Hindlimb muscle (tissue), 1 donor: ENCODE data around the gene ADNP2. TPM values are rescaled to one million over a fixed set of nuclear protein-coding genes. Genes with fewer than 3 reads are reported as not detected.
"Not testable (repeated sequence)": the region's sequence is repeated elsewhere in the genome, so short reads cannot be mapped to it uniquely, and the experiment has no call there.

ENCODE experiments used
- DNase-seq: peaks from one replicate; pipeline ENCODE4 v3.0.0-alpha.2; 2013
- polyA plus RNA-seq: library from polyadenylated mRNA; unstranded; fragments of 120-200 nt; gene quantifications from one replicate; pipeline ENCODE4 v1.2.1, GENCODE V29; 2013; ENCODE audit not compliant: insufficient read length

The ADNP2 gene
- polyA plus RNA-seq, 1 donor: 10.3 TPM

DNA sequence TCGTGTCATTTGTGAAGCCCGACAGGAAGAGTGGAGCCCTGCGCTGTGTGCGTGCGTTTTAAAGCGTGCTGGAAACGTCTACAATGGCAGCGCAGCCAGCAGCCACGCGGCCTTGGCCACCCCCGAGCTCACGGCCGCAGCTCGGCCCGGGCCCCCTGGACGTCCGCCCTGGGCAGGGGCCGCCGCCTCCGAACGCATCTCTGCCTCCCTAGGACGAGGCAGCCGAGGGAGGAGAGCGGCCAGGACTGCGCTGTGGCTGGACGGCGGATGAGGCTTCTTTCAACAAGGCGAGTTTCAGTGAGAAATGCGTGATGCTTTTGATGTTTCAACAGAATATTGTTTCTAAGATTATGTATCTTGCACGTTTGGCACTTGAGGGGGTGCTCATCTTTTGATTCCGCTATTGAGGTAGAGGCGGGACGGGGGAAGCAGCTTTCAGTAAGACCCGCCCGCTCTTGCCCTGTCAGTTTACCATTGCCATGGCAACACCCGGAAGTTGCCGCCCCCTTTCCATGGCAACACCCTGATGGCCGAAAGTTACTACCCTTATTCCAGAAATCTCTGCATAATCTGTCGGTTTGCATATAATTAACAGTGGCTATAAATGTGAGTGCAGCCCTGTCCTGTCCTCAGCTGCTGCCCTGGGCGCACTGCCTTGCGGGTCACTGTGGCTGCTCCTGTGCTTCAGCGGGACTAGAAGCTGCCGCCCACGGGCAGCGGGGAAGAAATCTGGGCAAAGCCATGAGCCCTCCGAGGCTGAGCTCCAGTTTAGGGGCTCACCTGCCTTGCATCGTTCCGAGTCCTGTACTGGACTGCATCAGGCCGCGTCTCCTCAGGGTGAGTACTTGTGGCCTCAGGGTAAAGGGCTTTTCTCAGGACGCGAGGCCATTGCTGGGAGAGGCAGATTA is 38.6 kb downstream of the ADNP2 start:
- peak; percentile 90 for DNase-seq

- no peak for DNase-seq
These were observed 39.5 kb downstream of the ADNP2 start for GRCh38 chr18:80148326-80149199.

DNA sequence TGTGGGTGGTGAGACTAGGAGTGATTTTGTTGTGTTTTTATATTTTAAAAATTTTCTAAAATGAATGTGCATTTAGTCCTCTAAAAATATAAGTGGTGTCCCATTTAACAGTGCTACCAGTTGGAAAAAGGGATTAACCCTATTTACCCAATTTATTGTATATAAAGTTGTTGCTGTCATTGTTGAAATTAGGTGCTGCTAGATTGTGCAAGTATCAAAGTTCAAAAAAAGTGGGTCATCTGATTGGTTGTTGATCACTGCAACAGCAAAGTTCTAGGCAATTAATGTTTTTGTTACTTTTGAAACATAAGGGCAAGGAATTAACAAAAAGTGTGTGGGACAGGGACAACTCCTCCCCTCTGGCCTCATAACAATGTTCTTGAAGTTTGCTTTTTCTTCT is 40.6 kb downstream of the ADNP2 start:
- no peak for DNase-seq

DNA sequence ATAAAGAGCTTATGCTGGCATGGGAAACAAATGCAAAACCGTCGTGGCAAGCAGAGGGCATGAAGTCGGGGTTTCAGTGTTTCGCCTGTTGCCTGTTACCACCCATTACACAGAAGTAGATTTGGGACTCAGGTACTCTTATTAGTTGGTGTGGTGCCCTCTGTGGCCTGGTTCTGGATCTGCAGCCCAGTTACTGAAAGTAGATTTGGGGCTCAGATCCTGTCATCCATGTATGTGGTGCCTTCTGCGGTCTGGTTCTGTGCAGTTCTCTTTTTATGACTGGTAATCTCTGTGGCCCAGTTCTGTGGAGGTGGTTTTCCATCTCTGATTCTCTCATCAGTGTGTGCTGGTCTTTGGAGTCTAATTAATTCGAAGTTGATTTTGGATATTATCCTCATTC is 45.2 kb downstream of the ADNP2 start:
- no peak for DNase-seq

GRCh38 chr18:80157708-80158343 is 48.8 kb downstream of the ADNP2 start:
- DNase-seq: peak; percentile 72

DNA sequence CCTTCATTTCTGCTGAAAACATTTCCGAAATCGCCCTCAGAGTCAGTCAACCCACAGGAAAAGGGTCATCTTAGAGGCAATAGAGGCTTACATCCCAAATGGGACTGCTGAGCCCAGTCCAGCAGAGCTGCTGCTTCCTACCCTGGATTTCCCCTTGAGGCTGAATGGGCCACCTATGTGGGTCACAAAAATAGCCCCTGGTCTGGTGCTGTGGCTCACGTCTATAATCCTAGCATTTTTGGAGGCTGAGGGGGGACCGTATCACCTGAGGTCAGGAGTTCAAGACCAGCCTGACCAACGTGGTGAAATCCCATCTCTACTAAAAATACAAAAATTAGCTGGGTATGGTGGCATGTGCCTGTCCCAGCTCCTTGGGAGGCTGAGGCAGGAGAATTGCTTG is 49.3 kb downstream of the ADNP2 start:
- no peak for DNase-seq

GRCh38 chr18:80159713-80160636 is 50.9 kb downstream of the ADNP2 start:
- peak; percentile 32 for DNase-seq

- no peak for DNase-seq
These were observed 52.8 kb downstream of the ADNP2 start for GRCh38 chr18:80161781-80162417.

DNA sequence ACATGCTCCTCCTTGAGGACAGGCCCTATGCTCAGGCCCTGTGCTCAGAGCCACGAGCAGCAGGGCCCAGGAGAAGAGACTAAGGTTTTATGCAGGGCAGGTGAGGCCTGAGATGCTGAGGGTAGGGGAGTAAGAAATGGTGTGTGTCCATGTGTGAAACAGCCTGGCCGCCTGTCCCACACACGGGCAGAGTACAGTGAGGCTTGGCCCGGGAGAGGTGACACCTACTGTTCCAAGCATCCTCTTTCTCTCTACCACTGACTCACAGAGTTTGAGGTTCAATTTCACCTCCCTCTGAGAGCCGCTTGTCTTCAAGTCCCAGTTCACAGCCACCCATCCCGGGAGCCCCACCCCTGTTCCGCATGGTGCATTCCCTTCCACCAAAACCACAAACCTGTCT is 54.1 kb downstream of the ADNP2 start:
- DNase-seq: no peak

- DNase-seq: not testable (repeated sequence)
These were observed 55.8 kb downstream of the ADNP2 start for GRCh38 chr18:80164727-80165355.

DNA sequence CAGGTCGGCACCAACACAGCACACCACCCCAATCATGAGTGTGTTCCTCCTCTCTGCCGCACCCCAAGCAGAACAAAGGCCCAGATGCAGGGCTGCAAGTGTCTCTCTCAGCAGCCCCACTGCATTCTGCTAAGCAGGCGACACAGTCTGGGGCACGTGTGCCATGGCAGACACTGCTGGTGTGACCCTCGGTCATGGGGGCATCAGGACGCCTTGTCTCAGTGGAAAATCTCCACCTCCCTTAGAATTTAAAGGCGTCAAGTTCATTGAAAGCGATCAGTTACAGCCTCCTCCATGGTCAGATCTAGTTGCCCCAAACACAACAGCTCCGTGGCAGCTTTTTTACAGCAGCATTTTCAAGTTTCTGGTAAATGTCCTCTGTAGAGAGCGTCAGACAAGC is 57.2 kb downstream of the ADNP2 start:
- no peak for DNase-seq

GRCh38 chr18:80166725-80167124 is 57.7 kb downstream of the ADNP2 start:
- no peak for DNase-seq

GRCh38 chr18:80167331-80167730 is 58.3 kb downstream of the ADNP2 start:
- no peak for DNase-seq

DNA sequence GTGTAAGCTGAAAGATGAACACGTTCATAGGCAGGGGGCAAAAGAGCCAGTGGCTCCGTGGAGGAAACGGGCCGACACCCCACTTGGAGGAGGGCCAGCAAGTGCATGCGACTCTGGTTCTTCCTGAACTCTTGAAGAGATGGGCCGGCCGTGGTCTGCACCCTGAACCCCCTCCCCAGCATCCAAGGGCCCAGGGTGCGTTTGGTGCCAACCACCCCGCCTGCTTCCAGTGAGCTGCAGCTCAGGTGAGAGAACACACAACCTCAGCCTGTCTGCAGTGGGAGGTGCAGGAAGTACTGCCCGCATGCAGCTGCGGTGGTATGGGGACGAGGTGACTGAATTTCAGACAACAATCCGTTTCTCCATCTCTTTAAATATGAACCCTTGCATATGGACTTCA is 58.9 kb downstream of the ADNP2 start:
- no peak for DNase-seq

- no peak for DNase-seq
These were observed 59.3 kb downstream of the ADNP2 start for GRCh38 chr18:80168346-80168745.

- DNase-seq: no peak
These were observed 59.9 kb downstream of the ADNP2 start for GRCh38 chr18:80168982-80169381.

- no peak for DNase-seq
These were observed 60.5 kb downstream of the ADNP2 start for GRCh38 chr18:80169607-80170006.

DNA sequence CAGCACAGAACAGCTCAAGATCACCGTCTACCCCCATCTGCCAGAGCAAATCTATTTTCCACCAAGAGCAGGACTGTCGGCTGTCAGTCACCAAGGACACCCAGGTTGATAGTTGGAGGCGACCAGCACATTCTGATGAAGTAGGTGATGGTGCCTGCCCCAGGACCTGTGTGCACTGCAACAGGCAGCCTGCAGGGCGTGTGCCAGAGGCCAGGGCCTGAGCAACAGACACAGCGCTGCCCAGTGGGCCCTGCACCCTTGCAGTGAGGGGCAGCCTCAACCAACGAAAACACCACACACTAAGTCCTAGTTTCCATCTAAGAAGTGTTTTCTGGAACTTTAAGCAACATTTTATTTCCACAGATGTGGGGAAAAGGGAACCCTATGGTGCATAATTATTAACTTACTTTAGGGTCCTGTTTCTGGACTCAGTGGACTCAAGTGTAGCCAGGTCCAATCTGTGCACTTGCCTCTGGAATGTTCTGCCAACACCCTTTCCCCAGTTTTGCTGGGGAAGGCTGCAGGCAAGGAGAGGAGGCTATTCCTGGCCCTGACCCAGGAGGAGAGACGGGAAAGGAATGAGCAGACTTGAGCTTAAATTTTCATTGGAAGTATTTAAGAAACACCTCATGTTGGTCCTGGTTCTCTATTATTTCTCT is 61.5 kb downstream of the ADNP2 start:
- no peak for DNase-seq

GRCh38 chr18:80171054-80171872 is 62.2 kb downstream of the ADNP2 start:
- DNase-seq: peak; percentile 24
